Erythroblast (primary cell): ENCODE measurements around the gene PIMREG.
"Not testable (repeated sequence)": the region's sequence is repeated elsewhere in the genome, so short reads cannot be mapped to it uniquely, and the experiment has no call there.

ENCODE experiments used
- DNase-seq, 2 experiments: peaks; one replicate each; lab custom pipeline; 2025; lab: John Stamatoyannopoulos, UW
- GATA1 ChIP-seq: IDR thresholded peaks from 2 replicates; pipeline ENCODE4 v1.6.1; 2011; ENCODE audit warnings: low read depth, mild to moderate bottlenecking, control low read depth, low read length, moderate library complexity
- POLR2A ChIP-seq: IDR thresholded peaks from 2 replicates; pipeline ENCODE4 v1.6.1; 2011; ENCODE audit warnings: mild to moderate bottlenecking, low read length

PIMREG gene

DNA sequence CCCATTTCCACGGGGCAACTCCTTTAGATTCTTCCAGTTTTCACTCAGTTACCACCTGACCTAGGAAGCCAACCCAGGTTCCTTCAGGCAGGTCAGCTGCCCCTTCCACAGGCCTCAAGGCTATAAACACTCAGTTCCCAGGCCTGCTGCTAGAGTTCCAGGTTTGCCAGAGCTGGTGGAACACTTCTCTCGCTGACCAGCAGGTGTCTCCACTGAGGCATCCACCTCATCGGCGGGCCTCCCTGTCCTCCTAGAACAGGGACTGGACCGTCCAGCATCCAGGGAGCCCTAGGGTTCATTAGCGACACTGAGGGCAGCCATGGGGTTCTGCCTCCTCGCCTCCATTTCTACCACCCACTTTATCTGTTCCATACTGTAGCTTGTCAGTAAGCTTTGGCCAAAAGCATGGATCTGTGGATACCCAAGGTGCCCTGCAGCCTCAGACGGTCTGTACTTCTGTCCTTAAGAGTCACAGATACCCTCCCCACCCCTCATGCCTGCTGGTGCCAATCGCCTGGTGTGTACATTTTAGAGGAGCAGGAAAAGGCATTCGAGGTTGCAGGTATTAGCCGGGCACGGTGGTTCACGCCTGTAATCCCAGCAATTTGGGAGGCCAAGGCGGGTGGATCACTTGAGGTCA, 29.0 kb downstream of the PIMREG start:
- TF ChIP-seq GATA1: no peak
- TF ChIP-seq POLR2A: no peak
- DNase-seq: peak; percentile 54 to 74

DNA sequence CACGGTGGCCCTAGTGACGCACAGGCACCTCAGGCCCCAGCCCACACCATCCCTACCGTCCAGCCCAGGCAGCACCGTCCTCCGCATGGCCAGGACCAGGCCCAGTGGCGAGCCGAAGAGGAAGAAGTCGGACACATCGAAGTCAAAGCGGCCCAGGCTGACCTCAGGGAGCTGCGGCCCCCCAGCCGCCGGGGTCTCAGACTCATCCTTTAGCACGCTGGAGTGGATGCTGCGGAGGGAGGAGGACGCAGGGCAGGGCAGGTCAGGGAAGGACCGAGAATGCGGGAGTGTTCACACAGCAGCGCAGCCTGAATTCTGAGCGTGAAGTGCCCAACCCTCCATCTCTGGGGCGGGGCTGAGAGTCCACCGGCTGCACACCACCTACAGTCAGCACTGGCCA, 30.1 kb downstream of the PIMREG start:
- DNase-seq: no peak
- no peak for TF ChIP-seq POLR2A
- TF ChIP-seq GATA1: no peak

- DNase-seq: no peak
- no peak for TF ChIP-seq GATA1
- no peak for TF ChIP-seq POLR2A
Measured at GRCh38 chr17:6474906-6475305, 30.7 kb downstream of the PIMREG start.

DNA sequence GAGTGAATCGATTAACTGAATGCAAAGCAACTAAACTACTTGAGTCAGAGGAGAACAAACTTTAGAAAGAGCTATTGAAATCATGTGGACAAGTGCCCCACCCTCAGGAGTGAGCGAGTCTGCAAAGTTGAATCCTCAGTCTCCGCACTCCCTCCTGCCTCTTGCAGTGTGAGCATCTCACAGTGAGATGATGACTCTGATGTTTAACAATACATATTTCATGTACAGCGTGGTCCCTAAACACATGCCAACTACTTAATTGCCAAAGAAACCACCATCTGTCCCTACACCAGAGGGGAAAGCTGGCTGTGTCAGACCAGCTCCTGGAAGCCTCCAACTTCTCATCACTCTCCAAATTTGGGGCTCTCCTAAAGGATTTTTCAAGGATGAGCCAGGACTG, 31.2 kb downstream of the PIMREG start:
- TF ChIP-seq POLR2A (no peak), GATA1 (no peak)
- no peak for DNase-seq

GRCh38 chr17:6476076-6476809, 32.0 kb downstream of the PIMREG start:
- DNase-seq: no peak
- no peak for TF ChIP-seq GATA1
- TF ChIP-seq POLR2A: no peak

GRCh38 chr17:6476810-6477179, 32.5 kb downstream of the PIMREG start:
- DNase-seq: peak; percentile 66 to 74
- no peak for TF ChIP-seq GATA1
- no peak for TF ChIP-seq POLR2A

GRCh38 chr17:6477831-6478383, 33.7 kb downstream of the PIMREG start:
- DNase-seq: no peak
- TF ChIP-seq POLR2A: no peak
- no peak for TF ChIP-seq GATA1

DNA sequence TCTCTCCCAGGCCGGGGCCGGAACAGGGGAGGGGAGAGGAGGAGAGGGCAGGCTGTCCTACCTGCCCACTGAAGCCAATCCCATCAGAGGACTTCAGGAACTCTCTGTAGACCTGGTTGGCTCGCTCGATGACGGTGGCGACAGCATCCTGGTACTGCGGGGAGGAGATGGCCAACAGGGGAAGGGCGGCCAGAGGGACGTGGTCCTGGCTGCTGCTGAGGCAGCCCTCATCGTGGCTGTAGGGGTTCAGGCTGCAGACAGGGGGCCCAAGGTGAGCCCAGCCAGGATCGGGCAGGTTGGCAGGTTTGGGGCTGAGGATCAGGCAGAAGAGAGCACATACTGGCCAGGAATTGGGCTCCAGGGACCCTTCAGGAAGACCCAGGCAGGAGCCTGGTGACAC, 34.2 kb downstream of the PIMREG start:
- no peak for TF ChIP-seq GATA1
- TF ChIP-seq POLR2A: no peak
- DNase-seq: no peak

GRCh38 chr17:6479622-6480302, 35.5 kb downstream of the PIMREG start:
- TF ChIP-seq POLR2A (no peak), GATA1 (no peak)
- no peak for DNase-seq

GRCh38 chr17:6480303-6480675, 36.0 kb downstream of the PIMREG start:
- DNase-seq: no peak
- TF ChIP-seq POLR2A (no peak), GATA1 (no peak)

DNA sequence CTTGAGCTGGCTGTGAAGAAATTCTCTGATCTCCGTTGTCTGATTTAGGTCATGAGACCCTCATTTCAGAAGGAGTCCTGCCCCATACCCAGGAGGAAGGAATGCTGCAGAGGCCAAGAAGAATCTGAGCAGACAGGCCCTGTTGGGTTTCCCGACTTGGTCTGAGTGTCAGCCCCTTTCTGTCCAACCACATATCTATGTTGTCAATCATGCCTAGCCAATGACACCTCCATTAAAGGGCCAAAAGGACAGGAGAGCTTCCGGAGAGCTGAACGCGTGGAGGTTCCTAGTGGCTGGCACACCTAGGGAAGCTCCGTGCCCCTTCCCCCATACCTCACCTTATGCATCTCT, 37.8 kb downstream of the PIMREG start:
- DNase-seq: no peak
- TF ChIP-seq GATA1 (no peak), POLR2A (no peak)

DNA sequence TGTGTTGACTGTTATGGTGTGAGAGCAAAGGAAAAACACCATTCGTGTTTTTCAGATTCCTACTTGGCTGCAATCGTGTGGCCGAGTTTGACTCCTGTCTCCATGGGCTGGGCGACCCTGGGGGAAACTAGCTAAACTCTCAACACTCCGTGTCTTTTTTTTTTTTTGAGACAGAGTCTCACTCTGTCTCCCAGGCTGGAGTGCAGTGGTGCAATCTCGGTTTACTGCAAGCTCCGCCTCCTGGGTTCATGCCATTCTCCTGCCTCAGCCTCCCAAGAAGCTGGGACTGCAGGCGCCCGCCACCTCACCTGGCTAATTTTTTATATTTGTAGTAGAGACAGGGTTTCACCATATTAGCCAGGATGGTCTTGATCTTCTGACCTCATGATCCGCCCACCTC, 38.5 kb downstream of the PIMREG start:
- DNase-seq: not testable (repeated sequence)

DNA sequence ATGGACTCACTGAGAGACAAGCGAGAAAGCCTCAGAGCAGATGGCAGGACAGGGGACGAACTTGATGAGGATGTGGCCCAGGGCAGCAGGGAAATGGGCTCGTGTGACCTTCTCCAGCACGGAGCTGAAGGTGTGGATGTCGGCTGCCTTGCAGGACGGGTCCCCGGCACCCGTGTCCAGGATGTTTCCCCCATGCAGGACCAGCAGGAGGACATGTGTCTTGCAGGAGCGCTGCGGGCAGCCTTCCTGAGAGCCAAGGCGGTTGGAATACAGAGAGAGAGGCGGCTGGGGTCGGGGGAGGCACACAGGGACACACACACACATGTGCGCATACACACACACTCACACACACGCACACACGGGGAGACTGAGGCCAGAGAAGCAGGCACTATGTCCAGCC, 39.3 kb downstream of the PIMREG start:
- DNase-seq: no peak
- no peak for TF ChIP-seq GATA1
- no peak for TF ChIP-seq POLR2A

DNA sequence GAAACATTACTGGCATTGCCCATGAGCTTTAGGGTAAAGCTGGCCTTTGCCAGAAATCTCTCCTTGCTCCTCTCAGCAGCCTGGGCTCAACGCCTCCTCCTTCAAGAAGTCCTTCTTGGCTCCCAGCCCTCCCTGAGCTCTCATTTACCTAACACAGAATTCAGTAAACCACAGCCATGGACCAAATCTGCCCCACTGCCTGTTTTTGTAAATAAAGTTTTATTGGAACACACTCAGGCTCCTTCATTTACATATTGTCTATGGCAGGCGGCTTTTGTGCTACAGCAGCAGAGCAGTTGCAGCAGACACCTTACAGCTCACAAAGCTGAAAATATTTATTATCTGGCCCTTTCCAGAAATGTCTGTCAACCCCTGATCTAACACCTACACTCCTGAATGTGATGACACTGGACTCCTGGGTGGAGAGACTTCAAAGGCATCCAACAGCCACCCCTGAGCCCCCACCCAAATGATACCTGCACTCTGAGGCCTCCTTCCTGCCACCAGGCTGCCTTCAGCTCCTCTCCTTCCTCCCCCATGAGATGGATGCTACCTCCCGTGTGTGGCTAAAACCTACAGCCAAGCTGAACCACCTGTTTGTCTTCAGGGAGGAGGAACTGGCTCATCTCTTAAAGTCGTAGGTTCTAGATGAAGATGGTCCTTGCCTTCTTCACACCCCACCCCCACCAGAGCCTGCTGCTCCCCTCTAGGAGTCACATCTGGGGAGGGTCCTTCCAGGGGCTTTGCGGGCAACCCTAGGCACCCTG, 41.6 kb downstream of the PIMREG start:
- TF ChIP-seq GATA1 (no peak), POLR2A (no peak)

More for the DNA sequence above, 41.6 kb downstream of the PIMREG start:
- no peak for DNase-seq
